Stimulated activated CD8-positive, alpha-beta memory T cell treated with anti-CD3 and anti-CD28 coated beads, Interleukin-2, amount 100 ng/mL, for 48 hours (primary cell): ENCODE measurements around the gene ZDHHC24.

Experiments used
- DNase-seq, 2 donors: peaks; one replicate each; pipeline ENCODE4 v3.0.0-alpha.2; 2020; ENCODE audit warnings: low read depth in 2 of 2

ZDHHC24 gene

DNA sequence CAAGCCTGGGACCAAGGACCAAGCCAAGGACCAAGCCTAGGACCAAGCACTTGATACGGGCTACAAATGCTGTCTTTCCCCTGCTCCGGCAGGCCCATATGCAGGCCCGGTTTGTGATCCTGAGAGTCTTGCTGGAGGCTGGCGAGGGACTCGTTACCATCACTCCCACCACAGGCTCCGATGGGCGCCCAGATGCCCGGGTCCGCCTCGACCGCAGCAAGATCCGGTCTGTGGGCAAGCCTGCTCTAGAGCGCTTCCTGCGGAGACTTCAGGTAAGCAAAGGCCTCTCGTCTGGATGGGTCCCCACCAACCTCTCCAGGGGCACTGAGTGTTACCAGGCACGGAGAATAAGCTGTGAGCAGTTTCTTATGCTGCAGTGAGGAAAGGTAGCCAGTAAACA lies 48.6 kb downstream of the ZDHHC24 start:
- no peak for DNase-seq

DNA sequence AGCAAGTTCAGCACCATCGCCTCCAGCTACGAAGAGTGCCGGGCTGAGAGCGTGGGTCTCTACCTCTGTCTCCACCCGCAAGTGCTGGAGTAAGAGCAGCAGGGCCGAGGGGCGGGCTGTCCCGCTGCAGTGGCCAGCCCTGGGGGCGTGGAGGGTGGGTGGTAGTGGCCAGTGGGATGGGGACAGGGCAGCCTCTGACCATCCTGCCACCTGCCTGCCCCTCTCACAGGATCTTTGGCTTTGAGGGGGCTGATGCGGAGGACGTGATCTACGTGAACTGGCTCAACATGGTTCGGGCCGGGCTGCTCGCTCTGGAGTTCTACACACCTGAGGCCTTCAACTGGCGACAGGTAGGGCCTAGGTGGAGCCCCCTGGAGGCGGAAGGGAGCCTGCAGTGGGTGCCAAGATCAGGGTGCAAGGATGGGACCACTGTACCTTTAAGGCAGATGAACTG lies 50.4 kb downstream of the ZDHHC24 start:
- DNase-seq = no peak

DNA sequence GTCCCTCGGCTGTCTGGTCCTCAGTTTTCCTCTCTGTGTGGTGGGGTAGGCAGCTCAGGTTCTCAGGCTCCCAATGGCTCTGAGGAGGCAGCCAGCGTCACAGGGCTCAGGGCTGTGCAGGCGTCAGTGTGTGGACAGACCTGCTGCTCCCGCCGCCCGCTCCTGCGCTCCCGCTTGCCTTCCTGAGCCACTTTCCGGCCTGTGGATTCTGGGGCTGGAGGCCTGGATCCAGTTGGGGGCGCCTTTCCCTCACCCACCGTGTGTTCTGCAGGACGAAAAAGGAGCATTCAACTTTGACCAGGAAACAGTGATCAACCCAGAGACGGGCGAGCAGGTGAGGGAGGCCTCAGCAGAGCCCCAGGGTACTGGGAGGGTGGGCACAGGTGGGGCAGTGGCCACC lies 50.9 kb downstream of the ZDHHC24 start:
- DNase-seq = no peak

GRCh38 chr11:66494458-66494857 lies 51.4 kb downstream of the ZDHHC24 start:
- no peak for DNase-seq

- DNase-seq = no peak
Measured at GRCh38 chr11:66493130-66493529, 52.7 kb downstream of the ZDHHC24 start.

GRCh38 chr11:66492161-66492865 lies 53.5 kb downstream of the ZDHHC24 start:
- DNase-seq = no peak

- DNase-seq = no peak
Measured at GRCh38 chr11:66491315-66491935, 54.4 kb downstream of the ZDHHC24 start.

DNA sequence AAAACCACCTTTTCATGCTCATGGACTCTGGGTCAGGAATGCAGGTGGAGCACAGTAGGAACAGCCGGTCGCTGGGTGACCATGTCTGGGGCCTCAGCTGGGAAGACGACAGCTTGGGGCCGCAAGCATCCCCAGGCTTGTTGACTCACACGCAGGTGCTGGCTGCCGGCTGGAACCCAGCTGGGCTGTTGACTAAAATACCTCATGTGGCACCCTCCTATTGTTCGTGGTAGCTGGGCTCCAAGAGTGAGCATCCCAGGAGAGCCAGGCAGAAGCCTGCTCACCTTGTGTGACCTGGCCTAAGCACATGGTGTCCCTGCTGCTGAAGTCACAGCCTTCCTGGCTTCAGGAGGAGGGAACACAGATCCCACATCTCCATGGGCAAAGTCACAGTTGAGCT lies 56.2 kb downstream of the ZDHHC24 start:
- no peak for DNase-seq

DNA sequence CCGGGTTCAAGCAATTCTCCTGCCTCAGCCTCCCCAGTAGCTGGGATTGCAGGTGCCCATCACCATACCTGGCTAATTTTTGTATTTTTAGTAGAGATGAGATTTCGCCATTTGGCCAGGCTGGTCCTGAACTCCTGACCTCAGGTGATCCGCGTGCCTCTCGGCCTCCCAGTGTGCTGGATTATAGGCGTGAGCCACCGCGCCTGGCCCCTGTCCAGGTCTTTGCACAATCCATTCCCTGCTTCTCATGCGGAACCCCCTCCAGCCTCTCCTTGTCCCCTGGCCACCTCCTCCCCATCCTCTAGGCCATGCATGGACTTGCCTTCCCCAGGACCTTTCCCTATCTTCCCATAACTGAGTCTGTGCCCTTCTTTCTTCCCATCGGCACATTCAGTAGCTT lies 56.9 kb downstream of the ZDHHC24 start:
- DNase-seq = no peak

DNA sequence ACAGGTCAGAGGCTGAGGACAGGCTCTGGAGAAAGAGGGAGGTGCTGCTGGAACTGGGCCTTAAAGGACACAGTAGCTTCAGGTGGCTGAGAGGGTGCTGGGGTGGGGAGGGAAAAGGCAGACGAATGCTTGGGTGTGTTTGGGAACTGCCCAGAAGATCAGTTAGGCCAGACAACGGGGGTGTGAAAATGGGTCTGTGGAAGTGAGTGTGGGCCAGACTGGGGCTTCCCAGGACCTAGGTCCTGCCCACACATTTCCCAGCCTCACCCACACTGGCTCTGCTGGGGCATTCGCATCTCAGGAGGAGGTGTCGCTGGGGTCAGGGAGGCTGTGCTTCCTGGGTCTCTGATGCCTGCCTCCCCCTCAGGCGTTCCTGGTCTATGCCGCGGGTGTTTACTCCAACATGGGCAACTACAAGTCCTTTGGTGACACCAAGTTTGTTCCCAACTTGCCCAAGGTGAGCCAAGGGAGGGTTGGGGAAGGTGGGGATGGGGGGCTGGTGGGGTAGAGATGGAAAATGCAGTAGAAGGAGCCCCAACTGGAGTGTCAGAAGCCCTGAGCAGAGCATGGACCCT lies 61.0 kb downstream of the ZDHHC24 start:
- no peak for DNase-seq

GRCh38 chr11:66480117-66480938 lies 65.5 kb downstream of the ZDHHC24 start, which contains the start of gene DPP3:
TSS of gene DPP3 (plus strand) at chr11:66480434. CDS start at chr11:66482201, 1,767 bp downstream.
- peak; percentile 94 to 98 for DNase-seq

- no peak for DNase-seq
Measured at GRCh38 chr11:66479394-66480116, 66.3 kb downstream of the ZDHHC24 start.

- DNase-seq = no peak
Measured at GRCh38 chr11:66478729-66479393, 67.0 kb downstream of the ZDHHC24 start.

- DNase-seq = no peak
Measured at GRCh38 chr11:66477263-66478201, 68.3 kb downstream of the ZDHHC24 start.

DNA sequence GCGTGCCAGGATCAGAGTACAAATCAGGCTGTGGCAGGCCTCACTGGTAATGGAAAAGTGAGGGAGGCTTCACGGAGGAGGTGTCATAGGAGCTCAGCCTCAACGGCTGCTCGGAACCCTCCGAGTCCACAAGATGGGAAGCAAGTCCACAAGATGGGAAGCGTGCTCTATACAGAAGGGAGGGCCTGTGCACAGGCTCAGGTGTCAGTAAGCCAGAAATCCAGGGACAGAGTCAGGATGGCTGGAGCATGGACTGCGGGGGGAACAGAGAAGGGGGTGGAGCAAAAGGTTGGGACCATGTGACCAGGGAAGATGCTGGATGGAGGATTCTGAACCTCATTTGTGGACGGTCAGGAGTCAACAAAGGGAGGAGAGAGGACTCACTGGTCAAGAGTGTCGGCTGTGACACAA lies 69.0 kb downstream of the ZDHHC24 start:
- DNase-seq = no peak

GRCh38 chr11:66476173-66476840 lies 69.5 kb downstream of the ZDHHC24 start:
- no peak for DNase-seq

GRCh38 chr11:66475349-66476172 lies 70.3 kb downstream of the ZDHHC24 start:
- DNase-seq = no peak
